Sciatic nerve (tissue), 2 donors: ENCODE measurements around the gene LIG3. TPM values are rescaled to one million over a fixed set of nuclear protein-coding genes. Genes with fewer than 3 reads are reported as not detected.
"Not testable (repeated sequence)": the region's sequence is repeated elsewhere in the genome, so short reads cannot be mapped to it uniquely, and the experiment has no call there.

Experiments
- ATAC-seq: fragments of 200-7000 bp; cut with Tn5 transposase; one replicate; pipeline ENCODE4 v1.9.1; 2020; ENCODE audit warnings: mild to moderate bottlenecking, moderate library complexity
- DNase-seq: peaks from one replicate; pipeline ENCODE4 v3.0.0-alpha.2; 2020; ENCODE audit warnings: low spot score
- intact Hi-C: fragments of 100-400 bp; cut with DNase I; formaldehyde crosslinking; loops from one replicate; pipeline ENCODE4 v1.14.2; 2022
- total RNA-seq: library from RNA; stranded (reverse); fragmentation: NEBNext Ultra II Directional; extraction: Animal tissue kit (Norgen Biotek cat#: 25700); gene quantifications from one replicate; pipeline ENCODE4 v1.2.1, GENCODE V29; 2021
- donor health status: DM: no; HTN: no; CAD: no.
- donor health status: DM: no; HTN: no; CAD: no.

The LIG3 gene
- total RNA-seq, 1 donor from 2014 or later, result 35.2 TPM

GRCh38 chr17:35023538-35023937, 43.2 kb downstream of the LIG3 start:
- DNase-seq (no peak), ATAC-seq (no peak)
- intact Hi-C loops, result no loop called here

GRCh38 chr17:35025541-35025940, 45.2 kb downstream of the LIG3 start:
- ATAC-seq, result no peak
- intact Hi-C loops, result no loop called here

GRCh38 chr17:35028097-35028496, 47.8 kb downstream of the LIG3 start:
- ATAC-seq, intact Hi-C loops, DNase-seq: not testable (repeated sequence)

More at GRCh38 chr17:35025541-35025940, 45.2 kb downstream of the LIG3 start:
- DNase-seq, result no peak

- DNase-seq (no peak), ATAC-seq (no peak)
- intact Hi-C loops, result no loop called here
Observed at GRCh38 chr17:35028531-35029262, 48.4 kb downstream of the LIG3 start.

GRCh38 chr17:35030780-35031179, 50.5 kb downstream of the LIG3 start:
- no peak for ATAC-seq
- intact Hi-C loops, result no loop called here
- no peak for DNase-seq

- intact Hi-C loops, result no loop called here
- ATAC-seq (no peak), DNase-seq (no peak)
Observed at GRCh38 chr17:35038453-35038852, 58.1 kb downstream of the LIG3 start.

GRCh38 chr17:35041390-35041789, 61.1 kb downstream of the LIG3 start:
- ATAC-seq (no peak), DNase-seq (no peak)
- intact Hi-C loops, result no loop called here

- DNase-seq, result no peak
- no peak for ATAC-seq
- intact Hi-C loops, result no loop called here
Observed at GRCh38 chr17:35044181-35044580, 63.9 kb downstream of the LIG3 start.

- DNase-seq, intact Hi-C loops, ATAC-seq: not testable (repeated sequence)
Observed at GRCh38 chr17:35045458-35045979, 65.2 kb downstream of the LIG3 start.

- intact Hi-C loops, result no loop called here
Observed at GRCh38 chr17:35046245-35046644, 65.9 kb downstream of the LIG3 start.

GRCh38 chr17:35046740-35047283, 66.5 kb downstream of the LIG3 start:
- DNase-seq (no peak), ATAC-seq (no peak)
- intact Hi-C loops, result no loop called here

More at GRCh38 chr17:35046245-35046644, 65.9 kb downstream of the LIG3 start:
- ATAC-seq, result no peak
- no peak for DNase-seq

- ATAC-seq (no peak), DNase-seq (no peak)
- intact Hi-C loops, result no loop called here
Observed at GRCh38 chr17:35048685-35049379, 68.5 kb downstream of the LIG3 start.

GRCh38 chr17:35050170-35050569, 69.9 kb downstream of the LIG3 start:
- ATAC-seq (no peak), DNase-seq (no peak)
- intact Hi-C loops, result no loop called here

GRCh38 chr17:35051183-35051578, 70.9 kb downstream of the LIG3 start:
- DNase-seq, result no peak
- ATAC-seq, result peak; percentile 70
- intact Hi-C loops, result no loop called here

- ATAC-seq (peak; percentile 34), DNase-seq (no peak)
- intact Hi-C loops, result no loop called here
Observed at GRCh38 chr17:35051579-35052240, 71.4 kb downstream of the LIG3 start.

- no peak for DNase-seq
- intact Hi-C loops, result no loop called here
- ATAC-seq, result no peak
Observed at GRCh38 chr17:35052241-35052610, 71.9 kb downstream of the LIG3 start.

- DNase-seq (no peak), ATAC-seq (no peak)
- intact Hi-C loops, result no loop called here
Observed at GRCh38 chr17:35052780-35053179, 72.5 kb downstream of the LIG3 start.

GRCh38 chr17:35053204-35053603, 72.9 kb downstream of the LIG3 start:
- no peak for ATAC-seq
- no peak for DNase-seq
- intact Hi-C loops, result no loop called here

GRCh38 chr17:35056013-35056412, 75.7 kb downstream of the LIG3 start:
- intact Hi-C loops, result no loop called here
- no peak for ATAC-seq

More at GRCh38 chr17:35056013-35056412, 75.7 kb downstream of the LIG3 start:
- DNase-seq, result no peak
